Breast epithelium (tissue), 4 donors: ENCODE measurements around the gene KLF7. TPM values are rescaled to one million over a fixed set of nuclear protein-coding genes. Genes with fewer than 3 reads are reported as not detected.

Source experiments
- DNase-seq, 2 donors: peaks; one replicate each; pipeline ENCODE4 v3.0.0-alpha.2; 2019; ENCODE audit warnings: low spot score in 2 of 2
- H3K27ac ChIP-seq, 2 donors: fragments of 200-600 bp; sonication (generic) in 1 of 2; one replicate each; pipeline ENCODE4 v1.5.1; 2016 to 2019; ENCODE audit warnings: mild to moderate bottlenecking in 1 of 2
- H3K27me3 ChIP-seq, 2 donors: fragments of 200-600 bp; sonication (generic) in 1 of 2; one replicate each; pipeline versions ENCODE4 v1.5.1 to v1.6.0; 2017 to 2019; ENCODE audit warnings: control low read depth in 1 of 2, mild to moderate bottlenecking in 1 of 2
- H3K36me3 ChIP-seq: fragments of 200-600 bp; one replicate; pipeline ENCODE4 v1.5.1; 2019
- H3K4me1 ChIP-seq, 2 donors: fragments of 200-600 bp; sonication (generic); one replicate each; pipeline ENCODE4 v1.5.1; 2016 to 2019; ENCODE audit warnings: control low read depth in 1 of 2
- H3K4me3 ChIP-seq, 3 donors: fragments of 200-600 bp; sonication (generic); 1 replicate in 2 of 3; 2 replicates in 1 of 3; pipeline ENCODE4 v1.5.1; 2016 to 2019; ENCODE audit warnings: mild to moderate bottlenecking in 3 of 3, moderate library complexity in 2 of 3
- H3K9me3 ChIP-seq, 2 donors: fragments of 200-600 bp; sonication (generic) in 1 of 2; one replicate each; pipeline ENCODE4 v1.5.1; 2016 to 2019; ENCODE audit warnings: control low read depth in 1 of 2
- POLR2A ChIP-seq: fragments of 450-650 bp; IDR thresholded peaks from one replicate; pipeline ENCODE4 v1.6.1; 2016; ENCODE audit warnings: antibody characterized with exemption, mild to moderate bottlenecking, moderate library complexity
- POLR2AphosphoS5 ChIP-seq, 3 donors: sonication (generic); formaldehyde crosslinking; IDR thresholded peaks; one replicate each; pipeline ENCODE4 v1.6.1; 2017; ENCODE audit warnings: antibody characterized with exemption in 3 of 3
- intact Hi-C: fragments of 100-400 bp; cut with DNase I; formaldehyde crosslinking; loops from one replicate; pipeline ENCODE4 v1.15.1; 2023; ENCODE audit warnings: low total_unique reads
- total RNA-seq, 3 donors: library from RNA; depleted of rRNA; stranded (reverse); fragments of >200 nt; gene quantifications; one replicate each; pipeline ENCODE4 v1.1.0, GENCODE V29; 2016
- TF ChIP-seq, protein P1 (sequence below), 3 donors: fragments of 450-650 bp; IDR thresholded peaks; one replicate each; pipeline ENCODE4 v1.5.1; 2016 to 2017; ENCODE audit warnings: antibody characterized with exemption in 3 of 3, mild to moderate bottlenecking in 3 of 3, moderate library complexity in 3 of 3

The KLF7 gene
- 10 to 100 TPM; 21.0 to 40.7 (median 37.3) TPM for total RNA-seq

GRCh38 chr2:207165121-207166038 lies at the start of gene KLF7:
Gene KLF7 (minus strand): TSS chr2:207165948. CDS start chr2:207165568, 380 bp downstream.
- intact Hi-C loops: no loop called here
- no peak for TF ChIP-seq POLR2A
- peak in 2 of 3 donors; percentile 20 for TF ChIP-seq POLR2AphosphoS5 (IDR thresholded peaks at IDR 0.05)
- TF ChIP-seq, protein P1, sequence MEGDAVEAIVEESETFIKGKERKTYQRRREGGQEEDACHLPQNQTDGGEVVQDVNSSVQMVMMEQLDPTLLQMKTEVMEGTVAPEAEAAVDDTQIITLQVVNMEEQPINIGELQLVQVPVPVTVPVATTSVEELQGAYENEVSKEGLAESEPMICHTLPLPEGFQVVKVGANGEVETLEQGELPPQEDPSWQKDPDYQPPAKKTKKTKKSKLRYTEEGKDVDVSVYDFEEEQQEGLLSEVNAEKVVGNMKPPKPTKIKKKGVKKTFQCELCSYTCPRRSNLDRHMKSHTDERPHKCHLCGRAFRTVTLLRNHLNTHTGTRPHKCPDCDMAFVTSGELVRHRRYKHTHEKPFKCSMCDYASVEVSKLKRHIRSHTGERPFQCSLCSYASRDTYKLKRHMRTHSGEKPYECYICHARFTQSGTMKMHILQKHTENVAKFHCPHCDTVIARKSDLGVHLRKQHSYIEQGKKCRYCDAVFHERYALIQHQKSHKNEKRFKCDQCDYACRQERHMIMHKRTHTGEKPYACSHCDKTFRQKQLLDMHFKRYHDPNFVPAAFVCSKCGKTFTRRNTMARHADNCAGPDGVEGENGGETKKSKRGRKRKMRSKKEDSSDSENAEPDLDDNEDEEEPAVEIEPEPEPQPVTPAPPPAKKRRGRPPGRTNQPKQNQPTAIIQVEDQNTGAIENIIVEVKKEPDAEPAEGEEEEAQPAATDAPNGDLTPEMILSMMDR (IDR thresholded peaks at IDR 0.05): no peak
- H3K27me3 ChIP-seq: no peaks in the 10 kb centered on the region
- DNase-seq: peak; percentile 44 to 56
- H3K36me3 ChIP-seq: no peaks in the 10 kb centered on the region
- peak within 1 kb of the TSS; percentile 100 for H3K27ac ChIP-seq
- H3K4me3 ChIP-seq: peak within 1 kb of the TSS; percentile 77 to 93 (median 90)
- peaks cover 0 to 15% of the 10 kb centered on the region in 2 donors for H3K4me1 ChIP-seq
- H3K9me3 ChIP-seq: no peaks in the 10 kb centered on the region

DNA sequence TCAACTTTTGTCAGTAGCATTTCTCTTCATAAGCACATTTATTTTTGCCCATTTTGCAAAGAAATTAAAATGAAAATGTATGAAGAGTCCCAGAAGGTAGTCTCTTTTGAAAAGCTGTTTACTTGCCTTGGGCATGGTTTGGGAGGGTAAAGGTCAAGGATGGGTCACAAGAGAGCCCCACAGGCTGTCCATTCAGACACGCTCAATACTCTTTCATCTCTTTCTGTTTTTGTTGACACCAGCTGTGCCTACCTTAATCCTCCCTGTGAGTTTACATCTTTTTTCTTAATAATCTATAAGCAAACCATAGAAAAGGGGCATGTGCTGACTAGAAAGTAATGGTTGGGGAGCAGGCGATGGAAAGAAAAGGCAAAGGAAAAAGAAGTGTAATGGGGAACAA lies 49.6 kb upstream of the KLF7 start:
- H3K4me3 ChIP-seq: no peak overlapping the region
- no peak for DNase-seq
- no peak overlapping the region for H3K27ac ChIP-seq
- intact Hi-C loops: no loop called here
- H3K27me3 ChIP-seq: no peaks in the 10 kb centered on the region
- H3K36me3 ChIP-seq: no peaks in the 10 kb centered on the region
- no peaks in the 10 kb centered on the region for H3K9me3 ChIP-seq
- H3K4me1 ChIP-seq: no peaks in the 10 kb centered on the region
- TF ChIP-seq, protein P1 (IDR thresholded peaks at IDR 0.05): no peak
- no peak for TF ChIP-seq POLR2A
- TF ChIP-seq POLR2AphosphoS5 (IDR thresholded peaks at IDR 0.05): no peak

DNA sequence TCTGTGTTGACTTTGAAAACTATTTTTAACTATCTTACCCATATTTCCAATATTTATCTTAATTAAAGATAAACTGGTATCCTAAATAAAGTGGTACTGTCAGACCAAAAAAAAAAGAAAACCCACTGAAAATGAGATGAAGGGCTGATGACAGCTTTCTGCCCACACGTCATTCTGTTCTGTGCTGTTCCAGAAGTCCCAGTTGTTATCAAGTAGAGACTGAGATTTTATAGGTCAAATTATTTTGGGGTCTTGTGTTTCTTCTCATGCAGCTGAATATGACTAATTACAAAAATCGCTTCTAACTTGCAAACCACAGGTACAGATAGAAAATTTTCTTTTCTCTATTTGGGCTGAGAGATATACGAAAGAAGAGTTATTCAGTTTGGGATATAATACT lies 48.7 kb upstream of the KLF7 start:
- no peak overlapping the region for H3K4me3 ChIP-seq
- DNase-seq: no peak
- H3K27ac ChIP-seq: no peak overlapping the region
- no peaks in the 10 kb centered on the region for H3K27me3 ChIP-seq
- no peaks in the 10 kb centered on the region for H3K4me1 ChIP-seq
- no peaks in the 10 kb centered on the region for H3K36me3 ChIP-seq
- intact Hi-C loops: no loop called here
- no peaks in the 10 kb centered on the region for H3K9me3 ChIP-seq
- TF ChIP-seq POLR2A: no peak
- TF ChIP-seq, protein P1 (IDR thresholded peaks at IDR 0.05): no peak
- TF ChIP-seq POLR2AphosphoS5 (IDR thresholded peaks at IDR 0.05): no peak

GRCh38 chr2:207206011-207206410 lies 40.3 kb upstream of the KLF7 start:
- intact Hi-C loops: no loop called here

More at GRCh38 chr2:207206011-207206410, 40.3 kb upstream of the KLF7 start:
- Histone ChIP-seq H3K36me3 (no peaks in the 10 kb centered on the region), H3K9me3 (no peaks in the 10 kb centered on the region), H3K4me1 (no peaks in the 10 kb centered on the region), H3K27me3 (no peaks in the 10 kb centered on the region), H3K4me3 (no peak overlapping the region), H3K27ac (no peak overlapping the region)
- TF ChIP-seq, protein P1 (IDR thresholded peaks at IDR 0.05): no peak
- TF ChIP-seq POLR2A: no peak
- TF ChIP-seq POLR2AphosphoS5 (IDR thresholded peaks at IDR 0.05): no peak
- no peak for DNase-seq
